Fibroblast of skin of right quadriceps (primary cell): ENCODE measurements around the gene DBX1.
"Not testable (repeated sequence)": the region's sequence is repeated elsewhere in the genome, so short reads cannot be mapped to it uniquely, and the experiment has no call there.

Experiments used
- DNase-seq: peaks from one replicate; pipeline ENCODE4 v3.0.0-alpha.2; 2013

Gene DBX1

DNA sequence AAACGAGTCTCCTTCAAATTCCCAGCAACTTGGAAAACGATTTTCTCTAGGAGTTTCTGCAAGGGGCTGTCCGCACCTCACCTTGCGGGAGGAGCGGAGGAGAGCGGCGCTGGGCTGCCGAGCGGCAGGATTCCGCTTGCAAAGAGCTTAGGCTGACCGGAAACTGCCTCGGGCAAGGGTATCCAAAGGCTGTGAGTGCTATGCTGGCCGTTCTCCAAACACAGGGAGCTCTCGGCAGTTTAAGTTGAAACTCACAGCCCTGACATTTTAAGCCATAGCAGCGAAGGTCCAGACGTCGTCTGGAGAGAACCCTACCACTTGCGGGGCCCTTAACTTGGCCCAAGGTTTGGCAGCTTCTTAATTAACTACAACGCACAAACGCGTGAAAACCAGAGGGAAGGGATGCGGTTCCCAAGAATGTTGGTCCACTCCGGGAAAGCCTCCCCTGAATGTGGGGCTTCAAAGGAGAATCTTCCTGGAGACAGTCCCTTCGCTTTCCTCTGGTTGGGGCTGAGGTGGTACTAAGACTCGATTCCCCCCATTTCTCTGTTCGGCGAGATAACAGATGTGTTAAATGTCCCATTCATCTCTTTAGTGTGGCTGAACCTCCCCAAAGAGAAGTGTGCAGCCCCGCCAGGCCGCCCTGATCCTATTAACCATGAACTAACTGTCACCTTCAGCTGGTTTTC lies 1.1 kb upstream of the DBX1 start:
- no peak for DNase-seq

DNA sequence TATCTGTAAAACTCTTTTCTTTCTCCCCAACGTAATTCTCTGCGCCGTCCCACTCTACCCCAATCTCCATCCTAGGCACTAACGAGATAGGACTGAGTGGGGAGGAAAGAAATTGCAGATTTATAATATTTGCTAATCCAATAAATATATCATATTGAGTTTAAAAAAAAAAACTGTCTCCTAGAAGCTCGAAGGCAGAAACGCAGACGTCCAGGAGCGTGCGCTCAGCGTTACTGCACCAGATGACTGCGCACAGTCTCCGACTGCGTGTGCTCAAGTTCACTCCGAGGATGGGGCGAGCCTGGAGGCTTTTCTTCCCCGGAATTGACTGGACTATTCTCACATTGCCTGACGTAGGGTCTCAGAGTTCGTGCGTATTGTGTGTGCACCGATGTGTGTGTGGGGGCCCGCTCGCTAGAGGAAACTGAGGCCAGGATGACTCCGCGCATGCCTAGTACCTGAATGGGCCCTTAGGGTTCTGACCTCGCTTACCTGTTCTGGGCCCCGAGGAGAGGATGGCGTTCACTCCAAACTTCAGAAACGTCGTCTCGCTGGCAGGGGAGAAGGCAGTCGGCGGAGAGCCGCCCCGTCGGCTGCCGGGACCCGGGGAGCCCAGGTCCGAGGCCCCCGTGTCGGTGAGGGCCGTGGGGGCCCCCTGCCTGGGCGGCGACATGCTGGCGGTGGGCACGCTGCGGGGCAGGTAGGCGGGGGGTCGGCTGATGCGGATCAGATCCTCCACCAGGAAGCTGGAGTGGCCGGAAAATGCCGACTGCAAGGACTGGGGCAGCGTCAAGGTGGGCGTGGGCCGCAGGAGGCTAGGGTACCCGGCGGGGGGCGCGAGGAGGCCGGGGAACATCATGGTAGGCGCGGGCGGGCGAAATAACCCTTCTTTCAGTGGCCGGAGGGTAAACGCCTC lies 551 bp downstream of the DBX1 start:
- DNase-seq: no peak

DNA sequence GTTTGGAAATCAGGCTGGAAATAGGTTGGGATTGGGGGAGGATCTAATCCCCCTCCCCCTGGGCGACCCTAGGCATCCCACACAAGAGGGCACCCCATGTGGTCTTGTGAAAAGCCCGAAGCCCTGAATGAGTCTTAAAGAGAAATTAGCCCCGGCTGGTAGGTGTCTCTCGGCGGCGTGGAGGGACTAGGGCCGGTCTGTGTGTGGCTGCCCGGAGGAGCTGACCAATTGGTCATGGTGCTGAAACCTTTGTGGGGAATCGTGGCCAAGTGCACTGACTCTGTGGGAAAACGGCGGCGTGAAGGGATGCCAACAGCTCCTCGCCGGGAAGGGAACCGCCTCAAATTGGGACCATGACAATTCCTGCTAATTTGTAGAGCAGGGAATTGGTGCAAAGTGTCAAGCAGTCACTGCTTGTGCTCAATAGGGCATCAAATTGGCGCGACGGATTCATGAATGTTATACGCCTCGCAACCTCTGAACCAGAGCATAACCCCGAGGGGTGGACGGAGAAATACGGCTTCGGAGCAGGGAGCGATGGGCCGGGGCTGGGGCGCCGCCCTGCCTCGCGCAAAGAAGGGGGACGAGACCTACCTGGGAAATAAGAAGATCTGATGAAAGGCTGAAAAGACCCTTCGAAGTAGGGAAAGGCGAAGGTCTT lies 1.5 kb downstream of the DBX1 start:
- DNase-seq: peak; percentile 62

DNA sequence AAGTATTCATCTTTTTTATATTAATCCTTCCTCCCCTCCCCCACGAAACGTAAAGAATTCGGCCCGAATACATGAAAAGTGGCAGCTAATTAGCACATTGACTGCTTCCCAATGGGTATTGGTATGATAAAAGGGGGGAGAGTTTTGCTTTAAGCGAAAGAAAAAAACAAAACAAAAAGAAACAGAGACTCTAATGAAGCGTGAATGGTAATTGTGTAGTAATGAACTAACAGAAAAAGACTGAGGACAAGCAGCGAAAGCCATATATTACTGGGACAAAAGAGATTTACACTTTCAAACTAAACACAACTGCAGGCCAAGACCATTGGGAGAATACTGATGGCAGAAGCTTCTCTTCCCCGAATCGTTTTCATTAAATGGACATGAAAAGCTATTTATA lies 2.5 kb downstream of the DBX1 start:
- DNase-seq: no peak

DNA sequence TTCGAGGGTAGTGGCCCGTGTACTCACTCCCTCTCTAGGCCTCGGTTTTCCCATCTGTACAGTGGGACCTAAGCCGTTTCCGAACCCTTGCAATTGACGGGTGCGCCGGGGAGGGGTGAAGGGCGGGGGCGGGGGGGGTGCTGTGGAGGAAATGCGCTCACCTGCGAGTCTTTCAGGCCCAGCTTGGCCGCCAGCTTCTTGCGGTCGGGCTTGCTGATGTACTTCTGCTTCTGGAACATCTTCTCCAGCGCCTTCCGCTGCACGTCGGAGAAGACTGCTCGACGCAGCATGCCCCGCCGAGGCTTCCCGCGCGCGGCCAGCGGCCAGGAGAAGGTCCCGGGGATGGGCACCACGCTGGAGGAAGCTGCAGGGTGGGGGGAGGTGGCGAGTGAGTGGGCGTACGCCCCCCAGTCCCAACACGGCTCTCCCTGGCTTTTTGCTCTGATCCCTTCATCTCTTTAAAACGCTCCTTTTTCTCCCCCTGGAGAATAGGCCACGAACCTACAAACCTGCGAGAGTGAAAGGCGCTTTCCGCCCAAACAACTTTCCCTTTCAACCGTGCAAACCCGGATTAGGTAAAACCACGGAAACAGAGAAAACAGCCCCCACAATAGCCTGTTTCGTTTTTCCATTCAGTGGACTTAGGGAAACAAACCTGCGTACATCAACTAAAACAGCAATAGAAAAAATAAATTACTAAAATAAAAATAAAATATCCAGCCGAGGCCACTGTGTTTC lies 3.2 kb downstream of the DBX1 start:
- no peak for DNase-seq

DNA sequence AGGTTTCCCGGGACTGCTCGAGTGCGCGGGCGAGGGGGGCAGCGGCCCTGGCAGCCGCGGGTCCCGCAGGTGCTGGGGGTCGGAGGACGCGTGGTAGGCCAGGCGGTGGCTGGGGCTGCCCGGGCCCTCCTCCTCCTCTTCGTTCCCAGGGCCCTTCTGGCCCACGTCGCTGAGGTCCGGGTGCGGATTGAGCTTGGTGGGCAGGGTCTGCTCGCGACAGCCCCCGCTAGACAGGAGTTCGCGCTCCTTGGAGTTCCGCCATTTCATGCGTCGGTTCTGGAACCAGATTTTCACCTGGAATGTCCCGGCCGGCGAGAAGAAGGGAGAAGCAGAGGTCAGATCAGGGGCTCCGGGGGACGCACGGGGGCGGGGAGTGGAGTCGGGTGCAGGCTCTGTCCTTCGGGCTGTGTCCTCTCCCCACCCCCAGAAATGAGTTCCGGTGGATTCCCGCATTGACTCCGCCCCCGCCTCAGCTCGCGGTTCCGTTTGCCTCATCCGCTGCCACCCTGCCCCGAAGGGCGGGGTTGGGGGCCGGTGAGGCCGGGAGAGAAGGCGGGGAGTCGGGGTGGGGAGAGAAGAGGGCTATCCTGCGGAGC lies 3.9 kb downstream of the DBX1 start:
- no peak for DNase-seq

DNA sequence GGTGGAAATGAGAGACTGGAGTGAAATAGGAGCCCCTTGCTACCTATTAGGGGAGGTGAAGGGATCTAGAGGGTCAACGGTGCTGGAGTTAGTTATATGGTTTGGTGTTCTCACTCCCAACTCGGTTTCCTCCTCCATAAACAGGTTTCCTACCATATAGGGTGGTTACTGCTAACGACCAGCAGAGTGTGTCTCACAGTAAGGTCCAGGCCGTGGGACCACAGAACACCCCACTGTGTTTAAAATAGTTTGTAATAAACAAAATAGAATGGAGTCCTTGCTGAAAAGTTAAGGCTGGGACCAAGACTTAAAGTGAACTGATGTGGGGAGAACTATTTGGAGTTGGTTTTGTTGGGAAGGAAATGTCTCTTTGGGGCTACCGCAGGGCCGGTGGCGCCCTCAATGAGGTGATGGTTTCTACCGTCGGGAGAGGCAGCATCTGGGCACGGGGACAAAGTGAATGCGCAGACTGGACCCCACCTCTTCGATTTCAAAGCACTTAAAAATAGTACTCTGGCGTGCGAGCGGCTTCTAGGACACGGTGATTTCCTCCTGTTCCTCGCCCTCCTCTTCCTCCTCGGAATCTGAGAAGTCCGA lies 4.5 kb downstream of the DBX1 start:
- no peak for DNase-seq

DNA sequence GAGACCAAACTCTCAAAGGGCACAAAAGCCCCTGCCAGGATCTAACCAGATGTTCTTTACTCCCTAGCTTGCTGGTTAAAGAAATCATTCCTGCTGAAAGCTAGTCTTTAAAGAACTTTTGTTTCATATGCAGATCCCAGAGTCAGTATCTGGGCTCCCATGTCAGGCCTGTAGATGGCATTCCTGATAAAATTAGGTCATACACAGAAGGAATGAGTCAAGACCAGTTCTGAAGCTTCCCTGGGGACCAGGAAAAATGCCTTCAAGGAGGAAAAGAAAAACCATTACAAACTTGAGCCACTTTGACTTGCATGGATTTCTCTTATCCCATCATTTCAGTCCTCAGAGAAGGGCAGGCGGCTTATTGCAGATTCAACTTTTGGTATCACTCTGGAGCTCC lies 5.9 kb downstream of the DBX1 start:
- peak; percentile 82 for DNase-seq

DNA sequence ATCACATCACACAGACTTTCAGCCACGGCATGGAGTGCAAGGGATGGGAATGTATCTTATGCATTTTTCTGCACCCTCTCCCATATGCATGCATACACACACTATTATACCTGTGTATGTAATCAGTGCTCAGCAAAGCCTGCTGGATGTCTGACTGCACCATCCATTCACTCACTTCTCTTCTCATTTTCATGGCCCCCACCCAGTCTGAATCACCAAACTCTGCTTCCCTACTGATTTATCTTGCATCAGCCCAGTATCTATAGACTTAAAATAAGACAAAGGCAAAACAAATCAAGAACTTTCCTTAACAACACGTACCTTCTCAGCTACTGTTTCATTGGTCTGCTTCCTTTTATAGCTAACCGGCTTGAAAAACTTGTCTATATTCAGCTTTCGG lies 21.6 kb downstream of the DBX1 start:
- DNase-seq: no peak

DNA sequence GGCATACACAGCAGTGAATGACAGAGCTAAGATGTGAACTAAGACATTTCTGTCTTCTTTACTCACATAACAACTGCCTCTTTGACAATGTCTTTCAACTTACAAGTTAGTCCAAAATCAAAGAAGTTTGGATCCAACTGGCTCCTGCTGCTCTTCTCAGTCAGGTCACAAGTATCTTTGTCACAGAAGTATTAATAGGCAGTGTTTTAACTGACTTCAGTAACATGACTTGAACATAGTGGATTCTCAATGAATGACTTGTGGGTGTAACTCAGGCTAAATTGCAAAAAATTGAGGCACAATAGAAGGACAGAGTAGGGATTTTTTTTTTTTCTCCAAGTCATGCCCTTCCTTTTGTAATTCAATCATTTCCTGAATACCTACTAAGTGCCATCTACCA lies 22.6 kb downstream of the DBX1 start:
- no peak for DNase-seq

DNA sequence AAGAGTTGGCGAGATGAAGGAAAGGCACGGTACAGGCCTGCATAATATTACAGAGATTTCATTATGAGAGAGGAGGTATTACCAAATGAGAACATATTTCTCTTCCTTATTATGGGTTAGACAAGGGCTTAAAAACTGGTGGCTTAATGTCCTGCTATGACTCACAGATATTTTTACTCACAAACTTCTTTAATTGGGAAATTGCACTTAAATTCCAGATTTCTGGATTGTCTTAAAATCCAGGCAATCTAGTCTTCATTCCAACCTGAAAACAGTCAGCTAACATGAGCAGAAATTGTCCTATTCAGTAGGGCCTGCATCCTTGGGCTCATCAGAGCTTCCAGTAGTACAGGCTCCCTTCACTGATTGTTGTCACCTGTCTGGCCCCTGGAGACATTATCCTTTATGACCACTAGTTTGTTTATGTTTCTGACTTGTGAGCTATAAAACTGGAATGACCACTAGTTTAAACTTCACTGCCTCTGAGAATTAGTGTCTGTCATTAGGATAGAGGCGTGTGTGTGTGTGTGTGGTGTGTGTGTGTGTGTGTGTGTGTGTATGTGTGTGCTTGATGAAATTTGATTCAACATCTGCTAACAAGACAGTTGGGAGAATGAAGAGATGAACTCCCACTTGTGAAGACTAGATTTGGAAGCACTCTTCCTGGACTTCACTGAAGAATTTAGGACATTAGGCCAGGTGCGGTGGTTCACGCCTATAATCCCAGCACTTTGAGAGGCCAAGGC lies 25.1 kb downstream of the DBX1 start:
- DNase-seq: peak; percentile 19

DNA sequence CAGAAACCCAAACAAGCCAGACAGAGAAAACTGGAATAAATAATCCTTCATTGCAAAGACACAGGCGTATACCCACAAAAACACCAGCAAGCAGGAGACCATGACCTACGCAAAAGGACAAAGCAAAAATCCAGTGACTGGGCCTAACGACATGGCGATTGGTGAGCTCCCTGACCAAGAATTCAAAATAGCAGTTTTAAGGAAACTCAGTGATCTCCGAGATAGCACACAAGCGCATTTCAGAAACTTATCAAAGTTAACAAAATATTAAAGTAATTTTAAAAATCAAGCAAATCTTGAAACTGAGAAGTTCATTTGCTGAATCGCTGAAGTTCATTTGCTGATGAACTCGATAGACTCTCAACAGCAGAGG lies 27.6 kb downstream of the DBX1 start:
- DNase-seq: no peak

DNA sequence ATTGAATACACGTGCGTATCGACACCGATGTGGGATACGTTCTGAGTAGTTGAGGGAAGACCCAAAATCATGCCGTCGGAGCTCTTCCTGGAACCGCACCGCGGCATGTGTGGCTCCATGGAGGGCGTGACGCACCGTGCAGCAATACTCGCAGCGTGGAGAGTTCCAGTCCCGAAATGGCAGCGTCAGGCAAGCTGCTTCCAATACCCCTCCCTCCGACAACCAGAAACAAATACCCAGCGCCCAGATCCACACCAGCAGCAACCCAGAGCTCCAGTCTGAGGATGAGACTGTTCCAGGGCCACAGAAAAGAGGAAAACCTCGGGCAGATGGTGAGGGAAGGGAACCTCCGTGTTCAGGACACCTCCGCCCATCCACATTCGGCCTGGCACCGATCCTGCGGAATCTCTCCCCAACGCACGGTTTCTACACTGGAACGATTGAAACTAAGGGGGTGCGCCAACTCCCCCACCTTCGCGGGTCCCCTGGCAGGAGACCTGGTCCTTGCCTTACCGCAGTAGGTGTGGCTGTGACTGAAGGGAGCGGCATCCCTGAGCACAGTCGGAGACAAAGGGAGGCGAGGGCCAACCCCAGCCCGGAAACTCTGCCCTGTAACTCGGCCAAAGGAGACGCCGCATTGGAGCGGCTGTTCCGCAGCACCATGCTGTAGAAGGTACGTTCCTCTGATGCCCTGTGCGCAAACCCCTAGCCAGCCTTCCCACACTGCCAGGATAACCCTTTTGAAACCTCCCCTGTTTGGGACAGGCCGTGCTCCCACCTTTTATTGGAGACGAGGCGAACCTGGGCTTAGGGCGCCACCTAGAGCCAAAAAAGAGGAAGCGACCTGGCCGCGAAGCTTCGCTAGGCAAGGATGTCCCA lies 28.2 kb downstream of the DBX1 start:
- DNase-seq: peak; percentile 67

DNA sequence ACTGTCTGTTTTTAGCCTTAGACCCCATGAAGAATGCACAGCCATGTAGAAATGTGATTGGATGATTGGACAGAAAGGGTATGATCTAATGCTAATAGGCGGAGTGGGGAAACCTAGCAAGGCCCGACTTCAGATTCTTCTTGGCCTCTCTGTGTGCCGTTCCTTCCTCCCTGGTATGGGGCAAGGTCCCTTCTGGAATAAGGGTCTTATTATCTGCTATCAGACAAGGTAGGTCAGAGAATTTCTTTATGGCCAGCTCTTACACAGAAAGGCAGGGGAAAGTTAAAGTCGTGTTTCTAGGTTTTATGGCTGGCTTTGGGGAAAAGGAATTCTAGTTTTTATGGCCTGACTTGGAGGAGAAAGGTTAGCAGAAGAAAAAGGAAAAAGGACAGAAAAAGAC lies 30.6 kb downstream of the DBX1 start:
- no peak for DNase-seq

DNA sequence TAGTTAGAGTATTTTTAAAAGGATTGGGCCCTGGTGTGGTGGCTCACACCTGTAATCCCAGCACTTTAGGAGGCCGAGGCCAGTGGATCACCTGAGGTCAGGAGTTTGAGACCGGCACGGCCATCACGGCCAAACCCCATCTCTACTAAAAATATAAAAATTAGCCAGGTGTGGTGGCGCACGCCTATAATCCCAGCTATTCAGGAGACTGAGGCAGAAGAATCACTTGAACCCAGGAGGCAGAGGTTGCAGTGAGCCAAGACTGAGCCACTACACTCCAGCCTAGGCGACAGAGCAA lies 31.8 kb downstream of the DBX1 start:
- DNase-seq: not testable (repeated sequence)

DNA sequence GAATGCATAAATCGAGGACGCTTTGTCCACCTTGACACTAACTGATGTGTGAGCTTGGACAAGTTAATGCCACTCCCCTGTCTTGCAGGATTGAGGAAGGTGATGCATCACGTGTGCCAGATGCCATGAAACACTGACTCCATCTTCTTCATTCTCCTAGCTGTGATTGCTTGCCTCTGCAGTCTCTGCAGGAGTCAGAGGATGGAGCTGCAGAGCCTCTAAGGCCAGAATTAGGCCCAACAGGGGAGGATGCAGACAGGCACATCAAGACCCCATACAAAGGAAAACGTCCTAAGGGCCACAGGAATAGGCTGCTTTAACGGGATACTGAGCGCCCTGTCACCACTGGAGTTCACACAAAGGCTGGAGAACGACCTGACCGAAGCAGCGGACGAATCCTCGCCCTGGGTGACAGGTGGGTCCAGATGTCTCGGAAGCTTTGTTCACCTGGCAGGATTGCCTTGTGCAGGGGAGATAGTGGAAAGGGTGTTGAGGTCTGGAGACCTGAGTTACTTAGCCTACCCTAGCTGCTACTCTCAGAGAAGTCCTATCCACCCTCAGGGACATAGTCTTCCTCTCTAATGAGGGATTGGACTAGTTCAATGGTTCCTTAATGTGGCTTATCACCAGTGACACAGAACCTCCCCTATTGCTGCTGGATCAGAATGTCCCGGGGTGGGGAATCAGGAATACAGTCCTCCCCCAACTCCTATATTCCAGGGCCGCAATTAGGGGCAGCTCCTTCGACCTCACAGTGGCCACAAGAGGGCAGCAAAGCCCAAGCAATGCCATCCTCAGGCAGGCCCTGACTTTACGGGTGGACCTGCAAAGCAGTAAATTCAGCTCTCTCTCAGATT lies 32.4 kb downstream of the DBX1 start:
- peak; percentile 60 for DNase-seq

DNA sequence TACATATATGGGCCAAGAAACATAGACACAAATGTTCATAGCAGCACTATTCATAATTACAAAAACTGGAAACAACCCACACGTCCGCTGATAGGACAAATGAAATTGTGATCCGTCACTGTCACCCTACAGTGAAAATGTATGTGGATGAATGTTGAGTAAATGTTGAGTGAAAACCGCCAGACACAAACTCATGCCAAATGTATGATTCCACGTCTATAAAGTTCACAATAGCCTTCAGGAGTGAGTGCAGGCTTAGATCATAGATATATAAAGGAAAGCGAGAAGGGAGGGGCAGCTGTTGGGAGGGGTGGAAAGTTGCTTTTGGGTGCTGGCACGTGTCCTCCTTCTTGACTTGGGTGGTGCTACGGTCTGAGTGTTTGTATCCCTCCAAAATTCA lies 33.6 kb downstream of the DBX1 start:
- no peak for DNase-seq

DNA sequence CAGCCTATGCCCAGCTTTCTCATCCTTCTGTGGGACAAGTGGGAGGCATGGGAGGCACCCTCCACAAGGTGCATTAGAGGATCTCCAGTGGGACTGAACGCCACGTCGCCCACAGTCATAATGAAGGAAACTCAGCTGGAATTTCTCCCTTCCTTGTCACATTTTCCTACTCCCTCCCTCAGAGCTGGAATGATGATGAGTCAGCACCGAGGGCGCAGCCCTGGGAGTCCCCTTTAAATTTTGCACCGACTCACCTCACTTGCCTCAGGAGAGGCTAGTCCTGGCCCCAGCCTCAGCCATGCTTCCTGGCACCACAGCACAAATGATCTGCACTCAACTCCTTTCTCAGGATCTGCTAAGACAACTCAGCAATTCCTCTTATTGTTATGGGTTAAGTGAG lies 34.3 kb downstream of the DBX1 start:
- peak; percentile 75 for DNase-seq

DNA sequence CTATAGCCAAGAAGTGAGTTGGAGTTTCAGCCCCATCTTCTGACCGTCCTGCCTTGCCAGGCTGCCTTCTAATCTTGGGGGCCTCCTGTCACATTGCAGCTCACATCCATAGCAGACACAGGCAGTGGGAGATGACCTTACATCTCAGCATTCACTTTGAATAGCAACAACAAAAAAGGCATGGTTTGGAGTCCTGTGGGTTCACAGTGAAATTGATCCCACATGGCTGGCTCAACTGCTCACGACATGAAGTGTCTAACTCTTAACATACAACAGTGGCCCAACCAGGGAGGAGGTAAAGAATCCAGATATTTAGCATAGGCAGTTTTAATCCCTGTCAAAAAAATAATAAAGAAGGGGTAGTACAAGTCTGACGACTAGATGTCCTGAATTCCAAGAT lies 38.1 kb downstream of the DBX1 start:
- DNase-seq: no peak
